Esophagus muscularis mucosa (tissue), 4 donors: ENCODE measurements around the gene SEM1.

Source experiments
- EP300 ChIP-seq: sonication (generic); formaldehyde crosslinking; IDR thresholded peaks from one replicate; pipeline ENCODE4 v1.6.1; 2017; ENCODE audit warnings: antibody characterized with exemption
- POLR2AphosphoS5 ChIP-seq, 2 donors: sonication (generic); formaldehyde crosslinking; IDR thresholded peaks; one replicate each; pipeline ENCODE4 v1.6.1; 2017; ENCODE audit warnings: antibody characterized with exemption in 2 of 2
- TF ChIP-seq, protein P1 (sequence below), 3 experiments: fragments of 200-600 bp in 2 of 3; fragments of 450-650 bp in 1 of 3; sonication (generic) in 2 of 3; IDR thresholded peaks; one replicate each; pipeline ENCODE4 v1.5.1; 2017 to 2019; ENCODE audit warnings: antibody characterized with exemption in 3 of 3, mild to moderate bottlenecking in 2 of 3, moderate library complexity in 1 of 3

DNA sequence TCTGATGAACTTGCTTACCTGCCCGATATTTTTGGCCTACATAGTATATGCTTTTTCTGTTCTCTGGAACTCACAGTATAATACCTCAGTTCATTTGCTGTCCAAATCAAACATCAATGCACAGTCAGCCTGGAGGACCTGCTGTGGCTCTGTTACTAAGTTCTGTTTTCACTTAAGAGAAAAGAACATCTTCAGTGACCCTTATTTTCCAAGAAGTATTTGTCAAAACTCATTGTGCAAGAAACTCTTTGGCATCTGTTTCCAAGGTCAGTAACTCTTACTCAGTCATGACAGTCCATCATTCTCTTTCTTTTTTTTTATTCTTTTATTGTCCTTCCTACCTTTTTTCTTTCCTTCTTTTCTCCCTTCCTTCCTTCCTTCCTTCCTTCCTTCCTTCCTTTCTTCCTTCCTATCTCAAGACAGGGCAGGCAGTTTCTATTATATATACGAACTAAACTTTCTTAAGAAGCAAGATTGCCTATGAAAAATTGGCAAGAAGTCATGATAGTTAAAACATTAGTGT, 37.8 kb upstream of the SEM1 start:
- TF ChIP-seq, protein P1, sequence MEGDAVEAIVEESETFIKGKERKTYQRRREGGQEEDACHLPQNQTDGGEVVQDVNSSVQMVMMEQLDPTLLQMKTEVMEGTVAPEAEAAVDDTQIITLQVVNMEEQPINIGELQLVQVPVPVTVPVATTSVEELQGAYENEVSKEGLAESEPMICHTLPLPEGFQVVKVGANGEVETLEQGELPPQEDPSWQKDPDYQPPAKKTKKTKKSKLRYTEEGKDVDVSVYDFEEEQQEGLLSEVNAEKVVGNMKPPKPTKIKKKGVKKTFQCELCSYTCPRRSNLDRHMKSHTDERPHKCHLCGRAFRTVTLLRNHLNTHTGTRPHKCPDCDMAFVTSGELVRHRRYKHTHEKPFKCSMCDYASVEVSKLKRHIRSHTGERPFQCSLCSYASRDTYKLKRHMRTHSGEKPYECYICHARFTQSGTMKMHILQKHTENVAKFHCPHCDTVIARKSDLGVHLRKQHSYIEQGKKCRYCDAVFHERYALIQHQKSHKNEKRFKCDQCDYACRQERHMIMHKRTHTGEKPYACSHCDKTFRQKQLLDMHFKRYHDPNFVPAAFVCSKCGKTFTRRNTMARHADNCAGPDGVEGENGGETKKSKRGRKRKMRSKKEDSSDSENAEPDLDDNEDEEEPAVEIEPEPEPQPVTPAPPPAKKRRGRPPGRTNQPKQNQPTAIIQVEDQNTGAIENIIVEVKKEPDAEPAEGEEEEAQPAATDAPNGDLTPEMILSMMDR (IDR thresholded peaks at IDR 0.05) = no peak
- no peak for TF ChIP-seq EP300
- TF ChIP-seq POLR2AphosphoS5 (IDR thresholded peaks at IDR 0.05) = no peak
